ENCODE results near the gene PARS2. TPM values are rescaled to one million over a fixed set of nuclear protein-coding genes. Genes with fewer than 3 reads are reported as not detected.

Gene PARS2
- total and polyA plus RNA-seq, 2 experiments from 2014 or later: 5.9 to 13.6 TPM

GRCh38 chr1:54795841-54796468 lies 31.6 kb upstream of the PARS2 start:
- peaks cover 18% of the 10 kb centered on the region for H3K27me3 ChIP-seq (ENCODE audit: insufficient read depth)
- no peaks in the 10 kb centered on the region for H3K9me2 ChIP-seq (ENCODE audit: insufficient read depth)
- Mint-ChIP-seq H3K36me3 (ENCODE audit: low read depth) (no peaks in the 10 kb centered on the region), H3K27ac (no peak overlapping the region), H3K9me3 (peaks cover 4% of the 10 kb centered on the region; the same call in 2 of the 3 replicates), H3K4me3 (no peak overlapping the region), H3K27me3 (ENCODE audit: insufficient read depth, low read depth, poor library complexity) (peaks cover 11% of the 10 kb centered on the region), H3K4me1 (peaks cover 28% of the 10 kb centered on the region)
- no peak overlapping the region for H3K4me2 ChIP-seq
- H3K27ac ChIP-seq (ENCODE audit: low read depth): no peak overlapping the region
- peaks cover 21% of the 10 kb centered on the region for H3K4me1 ChIP-seq (ENCODE audit: insufficient read depth)
- no peaks in the 10 kb centered on the region for H3K36me3 ChIP-seq (ENCODE audit: insufficient read depth)
- H4K20me1 ChIP-seq (replicated peaks; ENCODE audit: insufficient read depth): no peaks in the 10 kb centered on the region
- ATAC-seq: no peak
- no peaks in the 10 kb centered on the region for H3F3A ChIP-seq (replicated peaks; ENCODE audit: low read depth)
- H3K79me2 ChIP-seq (replicated peaks; ENCODE audit: insufficient read depth): no peaks in the 10 kb centered on the region
- no peak overlapping the region for H3K4me3 ChIP-seq
- H2AFZ ChIP-seq: no peak overlapping the region
- no peak for TF ChIP-seq POLR2AphosphoS5 (IDR thresholded peaks at IDR 0.05; ENCODE audit: low read depth)
- TF ChIP-seq, protein P1, sequence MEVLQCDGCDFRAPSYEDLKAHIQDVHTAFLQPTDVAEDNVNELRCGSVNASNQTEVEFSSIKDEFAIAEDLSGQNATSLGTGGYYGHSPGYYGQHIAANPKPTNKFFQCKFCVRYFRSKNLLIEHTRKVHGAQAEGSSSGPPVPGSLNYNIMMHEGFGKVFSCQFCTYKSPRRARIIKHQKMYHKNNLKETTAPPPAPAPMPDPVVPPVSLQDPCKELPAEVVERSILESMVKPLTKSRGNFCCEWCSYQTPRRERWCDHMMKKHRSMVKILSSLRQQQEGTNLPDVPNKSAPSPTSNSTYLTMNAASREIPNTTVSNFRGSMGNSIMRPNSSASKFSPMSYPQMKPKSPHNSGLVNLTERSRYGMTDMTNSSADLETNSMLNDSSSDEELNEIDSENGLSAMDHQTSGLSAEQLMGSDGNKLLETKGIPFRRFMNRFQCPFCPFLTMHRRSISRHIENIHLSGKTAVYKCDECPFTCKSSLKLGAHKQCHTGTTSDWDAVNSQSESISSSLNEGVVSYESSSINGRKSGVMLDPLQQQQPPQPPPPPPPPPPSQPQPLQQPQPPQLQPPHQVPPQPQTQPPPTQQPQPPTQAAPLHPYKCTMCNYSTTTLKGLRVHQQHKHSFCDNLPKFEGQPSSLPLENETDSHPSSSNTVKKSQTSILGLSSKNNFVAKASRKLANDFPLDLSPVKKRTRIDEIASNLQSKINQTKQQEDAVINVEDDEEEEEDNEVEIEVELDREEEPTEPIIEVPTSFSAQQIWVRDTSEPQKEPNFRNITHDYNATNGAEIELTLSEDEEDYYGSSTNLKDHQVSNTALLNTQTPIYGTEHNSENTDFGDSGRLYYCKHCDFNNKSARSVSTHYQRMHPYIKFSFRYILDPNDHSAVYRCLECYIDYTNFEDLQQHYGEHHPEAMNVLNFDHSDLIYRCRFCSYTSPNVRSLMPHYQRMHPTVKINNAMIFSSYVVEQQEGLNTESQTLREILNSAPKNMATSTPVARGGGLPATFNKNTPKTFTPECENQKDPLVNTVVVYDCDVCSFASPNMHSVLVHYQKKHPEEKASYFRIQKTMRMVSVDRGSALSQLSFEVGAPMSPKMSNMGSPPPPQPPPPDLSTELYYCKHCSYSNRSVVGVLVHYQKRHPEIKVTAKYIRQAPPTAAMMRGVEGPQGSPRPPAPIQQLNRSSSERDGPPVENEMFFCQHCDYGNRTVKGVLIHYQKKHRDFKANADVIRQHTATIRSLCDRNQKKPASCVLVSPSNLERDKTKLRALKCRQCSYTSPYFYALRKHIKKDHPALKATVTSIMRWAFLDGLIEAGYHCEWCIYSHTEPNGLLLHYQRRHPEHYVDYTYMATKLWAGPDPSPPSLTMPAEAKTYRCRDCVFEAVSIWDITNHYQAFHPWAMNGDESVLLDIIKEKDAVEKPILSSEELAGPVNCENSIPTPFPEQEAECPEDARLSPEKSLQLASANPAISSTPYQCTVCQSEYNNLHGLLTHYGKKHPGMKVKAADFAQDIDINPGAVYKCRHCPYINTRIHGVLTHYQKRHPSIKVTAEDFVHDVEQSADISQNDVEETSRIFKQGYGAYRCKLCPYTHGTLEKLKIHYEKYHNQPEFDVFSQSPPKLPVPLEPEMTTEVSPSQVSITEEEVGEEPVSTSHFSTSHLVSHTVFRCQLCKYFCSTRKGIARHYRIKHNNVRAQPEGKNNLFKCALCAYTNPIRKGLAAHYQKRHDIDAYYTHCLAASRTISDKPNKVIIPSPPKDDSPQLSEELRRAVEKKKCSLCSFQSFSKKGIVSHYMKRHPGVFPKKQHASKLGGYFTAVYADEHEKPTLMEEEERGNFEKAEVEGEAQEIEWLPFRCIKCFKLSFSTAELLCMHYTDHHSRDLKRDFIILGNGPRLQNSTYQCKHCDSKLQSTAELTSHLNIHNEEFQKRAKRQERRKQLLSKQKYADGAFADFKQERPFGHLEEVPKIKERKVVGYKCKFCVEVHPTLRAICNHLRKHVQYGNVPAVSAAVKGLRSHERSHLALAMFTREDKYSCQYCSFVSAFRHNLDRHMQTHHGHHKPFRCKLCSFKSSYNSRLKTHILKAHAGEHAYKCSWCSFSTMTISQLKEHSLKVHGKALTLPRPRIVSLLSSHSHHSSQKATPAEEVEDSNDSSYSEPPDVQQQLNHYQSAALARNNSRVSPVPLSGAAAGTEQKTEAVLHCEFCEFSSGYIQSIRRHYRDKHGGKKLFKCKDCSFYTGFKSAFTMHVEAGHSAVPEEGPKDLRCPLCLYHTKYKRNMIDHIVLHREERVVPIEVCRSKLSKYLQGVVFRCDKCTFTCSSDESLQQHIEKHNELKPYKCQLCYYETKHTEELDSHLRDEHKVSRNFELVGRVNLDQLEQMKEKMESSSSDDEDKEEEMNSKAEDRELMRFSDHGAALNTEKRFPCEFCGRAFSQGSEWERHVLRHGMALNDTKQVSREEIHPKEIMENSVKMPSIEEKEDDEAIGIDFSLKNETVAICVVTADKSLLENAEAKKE (CRISPR knock-in tag; IDR thresholded peaks at IDR 0.05): no peak
- TF ChIP-seq JUNB (IDR thresholded peaks at IDR 0.05; ENCODE audit: unreplicated experiment): no peak
- no peak for TF ChIP-seq ZNF331 (CRISPR knock-in tag; IDR thresholded peaks at IDR 0.05; ENCODE audit: low read depth)
- no peak for TF ChIP-seq EZH2phosphoT487 (IDR thresholded peaks at IDR 0.05; ENCODE audit: unreplicated experiment)
- TF ChIP-seq EZH2 (IDR thresholded peaks at IDR 0.05; ENCODE audit: low read depth, unreplicated experiment): no peak
- no peak for TF ChIP-seq NANOG (IDR thresholded peaks at IDR 0.05; ENCODE audit: borderline replicate concordance)
- TF ChIP-seq CREB1 (CRISPR knock-in tag; IDR thresholded peaks at IDR 0.05; ENCODE audit: low read depth): no peak
- TF ChIP-seq, protein P2, sequence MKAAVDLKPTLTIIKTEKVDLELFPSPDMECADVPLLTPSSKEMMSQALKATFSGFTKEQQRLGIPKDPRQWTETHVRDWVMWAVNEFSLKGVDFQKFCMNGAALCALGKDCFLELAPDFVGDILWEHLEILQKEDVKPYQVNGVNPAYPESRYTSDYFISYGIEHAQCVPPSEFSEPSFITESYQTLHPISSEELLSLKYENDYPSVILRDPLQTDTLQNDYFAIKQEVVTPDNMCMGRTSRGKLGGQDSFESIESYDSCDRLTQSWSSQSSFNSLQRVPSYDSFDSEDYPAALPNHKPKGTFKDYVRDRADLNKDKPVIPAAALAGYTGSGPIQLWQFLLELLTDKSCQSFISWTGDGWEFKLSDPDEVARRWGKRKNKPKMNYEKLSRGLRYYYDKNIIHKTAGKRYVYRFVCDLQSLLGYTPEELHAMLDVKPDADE (IDR thresholded peaks at IDR 0.05): no peak
- no peak for TF ChIP-seq REST (IDR thresholded peaks at IDR 0.05; ENCODE audit: unreplicated experiment)
- no peak for TF ChIP-seq ZNF114 (CRISPR knock-in tag; IDR thresholded peaks at IDR 0.05)
- TF ChIP-seq CTCF (conservative IDR thresholded peaks at IDR 0.05; ENCODE audit: low read depth in 2 of 2): no peak
- TF ChIP-seq STAT1 (IDR thresholded peaks at IDR 0.05; ENCODE audit: unreplicated experiment): no peak
- DNase-seq (ENCODE audit: low spot score): no peak

All from GM23338 (cell line).